ENCODE results near the gene NRP2.

DNA sequence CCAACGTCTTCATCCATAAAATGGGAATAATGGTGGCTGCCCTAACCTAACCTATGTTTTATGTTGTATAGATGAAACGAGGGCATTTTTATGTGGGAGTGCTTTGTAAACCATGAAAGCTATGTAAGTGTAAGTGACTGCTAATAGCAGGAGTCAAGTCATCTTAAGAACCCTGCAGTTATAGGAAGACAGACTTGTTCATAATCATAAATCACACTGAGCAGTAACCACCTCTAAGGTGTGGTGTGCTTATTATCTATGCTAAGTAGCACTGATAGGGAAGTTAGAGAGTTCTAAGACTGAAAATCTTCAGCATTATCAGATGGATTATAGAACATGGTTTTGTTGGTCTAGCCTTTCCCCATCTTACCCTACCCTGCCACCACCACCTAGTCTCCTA is 24.2 kb upstream of the NRP2 start:
- TF ChIP-seq GATA2 (IDR thresholded peaks at IDR 0.05; ENCODE audit: low read depth, low read length) (no peak), GATA3 (IDR thresholded peaks at IDR 0.05; ENCODE audit: low read depth, low read length) (no peak)
